HG03108 (cell line): ENCODE measurements around the gene DENND1A.

Source experiments
- ATAC-seq: cut with Tn5 transposase; IDR thresholded peaks from one replicate; pipeline ENCODE4 v1.9.1; 2021; ENCODE audit warnings: moderate library complexity; ENCODE audit not compliant: unreplicated experiment

The DENND1A gene

GRCh38 chr9:123478967-123479602, 450.8 kb downstream of the DENND1A start:
- ATAC-seq: no peak

- no peak for ATAC-seq
Measured at GRCh38 chr9:123478160-123478559, 451.8 kb downstream of the DENND1A start.

GRCh38 chr9:123475407-123475806, 454.5 kb downstream of the DENND1A start:
- no peak for ATAC-seq

- ATAC-seq: no peak
Measured at GRCh38 chr9:123472862-123473614, 456.9 kb downstream of the DENND1A start.

GRCh38 chr9:123471843-123472570, 457.9 kb downstream of the DENND1A start:
- no peak for ATAC-seq

GRCh38 chr9:123470991-123471770, 458.7 kb downstream of the DENND1A start:
- no peak for ATAC-seq

GRCh38 chr9:123470121-123470782, 459.7 kb downstream of the DENND1A start:
- ATAC-seq: no peak

- no peak for ATAC-seq
Measured at GRCh38 chr9:123469282-123469681, 460.6 kb downstream of the DENND1A start.

GRCh38 chr9:123468541-123468940, 461.4 kb downstream of the DENND1A start:
- ATAC-seq: no peak

GRCh38 chr9:123465304-123465703, 464.6 kb downstream of the DENND1A start:
- ATAC-seq: no peak

- no peak for ATAC-seq
Measured at GRCh38 chr9:123460091-123460490, 469.8 kb downstream of the DENND1A start.

- no peak for ATAC-seq
Measured at GRCh38 chr9:123457583-123457982, 472.3 kb downstream of the DENND1A start.

- ATAC-seq: no peak
Measured at GRCh38 chr9:123456011-123456410, 473.9 kb downstream of the DENND1A start.

- no peak for ATAC-seq
Measured at GRCh38 chr9:123455187-123455586, 474.7 kb downstream of the DENND1A start.

- ATAC-seq: no peak
Measured at GRCh38 chr9:123454361-123454760, 475.6 kb downstream of the DENND1A start.

GRCh38 chr9:123453831-123454321, 476.1 kb downstream of the DENND1A start:
- ATAC-seq: no peak

- ATAC-seq: no peak
Measured at GRCh38 chr9:123453076-123453667, 476.8 kb downstream of the DENND1A start.

- no peak for ATAC-seq
Measured at GRCh38 chr9:123450996-123451395, 478.9 kb downstream of the DENND1A start.

GRCh38 chr9:123450098-123450770, 479.7 kb downstream of the DENND1A start:
- no peak for ATAC-seq
